H1 (cell line): Measurements from ENCODE around the gene C1GALT1. TPM values are rescaled to one million over a fixed set of nuclear protein-coding genes. Genes with fewer than 3 reads are reported as not detected.

Experiments
- CTCF ChIA-PET: fragments of 300-600 bp; sonication (Branson Sonifier 250); formaldehyde crosslinking; loops from one replicate; lab custom pipeline; 2021; ENCODE audit not compliant: partially characterized antibody; lab: Charles Lee
- POLR2A ChIA-PET: fragments of 300-600 bp; sonication (Branson Sonifier 250); formaldehyde crosslinking; loops from one replicate; lab custom pipeline; 2021; ENCODE audit warnings: inconsistent platforms; ENCODE audit not compliant: partially characterized antibody; lab: Charles Lee
- DNase-seq, 2 experiments: peaks; one replicate each; pipeline versions ENCODE4 v3.0.0 to v3.0.0-alpha.2; 2010 to 2022; ENCODE audit warnings: low spot score in 2 of 2, low read depth in 1 of 2, mixed read lengths in 1 of 2
- FAIRE-seq: peaks from 2 replicates; lab custom pipeline; 2011; peaks lifted over from hg19 to GRCh38; lab: Jason Lieb, UNC
- H2AFZ ChIP-seq: 2 replicates; pipeline ENCODE4 v1.8.1; 2012; ENCODE audit warnings: low read length, inconsistent platforms
- H2AK5ac ChIP-seq: 2 replicates; pipeline ENCODE4 v1.6.1; 2013; ENCODE audit warnings: low read depth, low read length
- H2BK120ac ChIP-seq: replicated peaks from 2 replicates; pipeline ENCODE3; 2013; ENCODE audit warnings: low read depth, low read length, inconsistent platforms
- H2BK12ac ChIP-seq: 2 replicates; pipeline ENCODE4 v1.6.1; 2013; ENCODE audit warnings: low read depth, low read length
- H2BK15ac ChIP-seq: 2 replicates; pipeline ENCODE4 v1.6.1; 2013; ENCODE audit warnings: low read length
- H2BK20ac ChIP-seq: 2 replicates; pipeline ENCODE4 v1.6.1; 2013; ENCODE audit warnings: low read length
- H2BK5ac ChIP-seq: 2 replicates; pipeline ENCODE4 v1.6.1; 2013; ENCODE audit warnings: low read depth, low read length
- H3K14ac ChIP-seq: 2 replicates; pipeline ENCODE4 v1.6.1; 2013; ENCODE audit warnings: inconsistent platforms; ENCODE audit not compliant: insufficient read length
- H3K18ac ChIP-seq: 2 replicates; pipeline ENCODE4 v1.6.1; 2013; ENCODE audit warnings: low read length; ENCODE audit errors: extremely low read depth
- H3K23ac ChIP-seq: 2 replicates; pipeline ENCODE4 v1.6.1; 2013; ENCODE audit warnings: inconsistent platforms; ENCODE audit not compliant: insufficient read length
- H3K23me2 ChIP-seq: 2 replicates; pipeline ENCODE4 v1.6.1; 2013; ENCODE audit warnings: low read depth, low read length
- H3K27ac ChIP-seq: 2 replicates; pipeline ENCODE4 v1.6.1; 2011; ENCODE audit warnings: low read depth, low read length, inconsistent platforms
- H3K27me3 ChIP-seq, 4 experiments: replicated peaks in 1 of 4; 1 replicate in 1 of 4; 2 replicates in 3 of 4; pipeline versions ENCODE4 v1.6.1 to v1.8.1; 2011 to 2013; ENCODE audit warnings: low read length in 3 of 4, mild to moderate bottlenecking in 3 of 4, inconsistent platforms in 2 of 4, mixed read lengths in 2 of 4, moderate library complexity in 1 of 4; ENCODE audit not compliant: control insufficient read depth in 3 of 4, insufficient read depth in 3 of 4; ENCODE audit errors: extremely low read depth in 1 of 4
- H3K36me3 ChIP-seq, 4 experiments: 2 replicates each; pipeline versions ENCODE4 v1.6.1 to v1.8.1; 2011 to 2013; ENCODE audit warnings: mild to moderate bottlenecking in 4 of 4, low read length in 3 of 4, moderate library complexity in 2 of 4, control low read depth in 1 of 4, inconsistent platforms in 1 of 4; ENCODE audit not compliant: insufficient read depth in 4 of 4, control insufficient read depth in 2 of 4
- H3K4ac ChIP-seq: replicated peaks from 2 replicates; pipeline ENCODE3; 2013; ENCODE audit warnings: low read length, low read depth, mixed read lengths, inconsistent platforms; ENCODE audit not compliant: insufficient read length
- H3K4me1 ChIP-seq, 4 experiments: replicated peaks in 1 of 4; 1 replicate in 1 of 4; 2 replicates in 3 of 4; pipeline versions ENCODE4 v1.6.1 to v1.8.1; 2011 to 2013; ENCODE audit warnings: low read length in 3 of 4, inconsistent platforms in 2 of 4, mixed read lengths in 1 of 4; ENCODE audit not compliant: insufficient read depth in 4 of 4, control insufficient read depth in 3 of 4
- H3K4me2 ChIP-seq, 2 experiments: 2 replicates each; pipeline versions ENCODE4 v1.6.1 to v1.8.1; 2011 to 2013; ENCODE audit warnings: low read depth in 2 of 2, low read length in 2 of 2, control low read depth in 1 of 2, inconsistent platforms in 1 of 2, mild to moderate bottlenecking in 1 of 2; ENCODE audit not compliant: insufficient read depth in 1 of 2
- H3K4me3 ChIP-seq, 4 experiments: fragments of 200-600, 300-600 bp in 1 of 4; sonication (generic), shearing (Covaris generic), sonication (Bioruptor Twin) in 1 of 4; 2 replicates each; pipeline versions ENCODE4 v1.5.1 to v1.8.1; 2011 to 2016; ENCODE audit warnings: low read length in 4 of 4, low read depth in 3 of 4, control low read depth in 2 of 4, inconsistent platforms in 2 of 4, mild to moderate bottlenecking in 2 of 4, mixed read lengths in 1 of 4, moderate library complexity in 1 of 4; ENCODE audit not compliant: insufficient read depth in 2 of 4; ENCODE audit errors: extremely low read depth in 1 of 4
- H3K56ac ChIP-seq: replicated peaks from 2 replicates; pipeline ENCODE3; 2013; ENCODE audit warnings: low read depth, mild to moderate bottlenecking, mixed read lengths, low read length, inconsistent platforms; ENCODE audit not compliant: insufficient read length
- H3K79me1 ChIP-seq: 2 replicates; pipeline ENCODE4 v1.6.1; 2013; ENCODE audit warnings: low read depth, low read length, control low read depth
- H3K79me2 ChIP-seq, 2 experiments: 2 replicates each; pipeline versions ENCODE4 v1.6.1 to v1.8.1; 2012 to 2013; ENCODE audit warnings: low read length in 2 of 2, mild to moderate bottlenecking in 2 of 2, inconsistent platforms in 1 of 2; ENCODE audit not compliant: insufficient read depth in 2 of 2, control insufficient read depth in 1 of 2
- H3K9ac ChIP-seq, 4 experiments: replicated peaks in 1 of 4; 1 replicate in 1 of 4; 2 replicates in 3 of 4; pipeline versions ENCODE4 v1.6.1 to v1.8.1; 2011 to 2013; ENCODE audit warnings: low read depth in 3 of 4, low read length in 3 of 4, control low read depth in 2 of 4, mild to moderate bottlenecking in 2 of 4, moderate library complexity in 2 of 4, inconsistent platforms in 1 of 4; ENCODE audit errors: extremely low read depth in 1 of 4
- H3K9me3 ChIP-seq, 2 experiments: 2 replicates each; pipeline versions ENCODE4 v1.6.1 to v1.8.1; 2012 to 2013; ENCODE audit warnings: mild to moderate bottlenecking in 2 of 2, moderate library complexity in 2 of 2, control low read depth in 1 of 2, inconsistent platforms in 1 of 2, low read depth in 1 of 2, low read length in 1 of 2, mixed read lengths in 1 of 2; ENCODE audit not compliant: insufficient read depth in 2 of 2
- H4K20me1 ChIP-seq, 2 experiments: replicated peaks in 1 of 2; 2 replicates each; pipeline versions ENCODE3 to v1.8.1; 2011 to 2013; ENCODE audit warnings: inconsistent platforms in 2 of 2, low read length in 2 of 2, mild to moderate bottlenecking in 1 of 2; ENCODE audit not compliant: insufficient read depth in 2 of 2, control insufficient read depth in 1 of 2
- H4K5ac ChIP-seq: 2 replicates; pipeline ENCODE4 v1.6.1; 2013; ENCODE audit warnings: low read length, low read depth, mixed read lengths, inconsistent platforms; ENCODE audit not compliant: insufficient read length
- H4K8ac ChIP-seq: 2 replicates; pipeline ENCODE4 v1.8.0; 2013; ENCODE audit warnings: mild to moderate bottlenecking, moderate library complexity, low read length, inconsistent platforms; ENCODE audit not compliant: insufficient read depth; ENCODE audit errors: extremely low read depth
- H4K91ac ChIP-seq: replicated peaks from 2 replicates; pipeline ENCODE3; 2013; ENCODE audit warnings: low read length, mixed read lengths, inconsistent platforms; ENCODE audit not compliant: insufficient read length
- BCL11A ChIP-seq, 2 experiments: IDR thresholded peaks; one replicate each; pipeline ENCODE4 v1.6.1; 2011; ENCODE audit warnings: low read depth in 2 of 2, low read length in 2 of 2, mild to moderate bottlenecking in 2 of 2
- GTF2F1 ChIP-seq: IDR thresholded peaks from 2 replicates; pipeline ENCODE4 v1.6.1; 2012; ENCODE audit warnings: low read depth, low read length, improper control_type of control experiment, borderline replicate concordance
- TBP ChIP-seq: IDR thresholded peaks from 2 replicates; pipeline ENCODE4 v1.6.1; 2011; ENCODE audit warnings: low read depth, low read length, improper control_type of control experiment
- WGBS, 2 experiments: shearing (Covaris generic) in 1 of 2; methylation state at CpG; one replicate each; pipeline versions ENCODE4 v1.1.6 to v1.1.7; 2013 to 2015; ENCODE audit warnings: low lambda C conversion rate in 2 of 2, mixed read lengths in 2 of 2, inconsistent platforms in 1 of 2, low coverage in 1 of 2, missing lambda C conversion rate in 1 of 2; ENCODE audit not compliant: insufficient replicate concordance in 2 of 2, insufficient coverage in 1 of 2, insufficient read length in 1 of 2; ENCODE audit errors: extremely low coverage in 1 of 2, missing lambda C conversion rate in 1 of 2; 5-methylcytosine and 5-hydroxymethylcytosine counted together
- polyA plus RNA-seq, 7 experiments: library from polyadenylated mRNA; depleted of rRNA in 3 of 7; stranded (reverse) in 5 of 7; unstranded in 2 of 7; fragments of >200 nt in 5 of 7; fragments of 200-250 nt in 2 of 7; gene quantifications; 1 replicate in 5 of 7; 2 replicates in 1 of 7; 4 replicates in 1 of 7; pipeline versions ENCODE4 v1.2.1 to v1.2.3, GENCODE V29; 2011 to 2013; ENCODE audit warnings: missing spikeins in 2 of 7, mixed read lengths in 2 of 7
- total RNA-seq: library from RNA; stranded (reverse); fragmentation: NEBNext Ultra II Directional; extraction: Animal tissue kit (Norgen Biotek cat#: 25700); gene quantifications from 2 replicates; pipeline ENCODE4 v1.2.1, GENCODE V29; 2021

C1GALT1 gene
- total and polyA plus RNA-seq, 2 of the 8 experiments (the other 6 are each of a cell fraction or from before 2014, with no cell fraction given): 18.7 to 94.2 TPM

DNA sequence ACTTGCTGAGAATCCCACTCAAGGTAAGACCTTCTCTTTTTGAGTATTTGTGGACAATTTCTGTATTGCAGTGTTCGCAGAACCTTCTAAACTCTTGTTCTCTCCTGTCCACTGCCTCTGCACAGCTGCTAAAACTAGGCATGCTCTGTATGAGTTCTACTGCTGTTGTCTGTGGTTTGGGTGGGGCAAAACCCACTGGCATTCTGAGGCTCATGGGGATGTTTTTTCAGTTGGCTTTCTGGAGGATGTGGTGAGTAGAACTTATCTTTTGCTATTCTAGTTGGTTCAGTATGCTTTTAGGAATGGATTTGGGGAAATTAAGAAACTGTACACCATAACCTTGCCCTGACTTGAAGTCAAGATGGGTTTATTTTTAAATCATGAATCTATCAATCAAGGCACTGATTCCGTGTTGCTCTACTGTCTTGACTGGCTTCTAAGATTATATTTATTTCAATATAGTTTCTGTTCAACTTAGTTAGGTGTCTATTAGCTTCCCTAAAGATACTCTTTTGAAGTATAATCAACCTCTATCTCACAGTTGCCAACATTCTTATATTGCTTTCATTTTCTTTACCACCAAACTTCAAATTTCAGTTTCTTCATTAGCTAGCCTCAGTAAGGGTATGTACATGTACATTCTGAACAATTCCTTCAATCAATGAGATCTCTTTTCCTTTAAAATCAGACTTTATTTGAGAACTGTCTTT, 25.0 kb upstream of the C1GALT1 start:
- Histone ChIP-seq H2BK20ac (no peak overlapping the region), H3K23ac (no peak overlapping the region), H2BK12ac (no peak overlapping the region), H3K79me1 (no peaks in the 10 kb centered on the region), H4K20me1 (no peaks in the 10 kb centered on the region), H3K27ac (no peak overlapping the region), H4K5ac (no peak overlapping the region), H2BK5ac (no peak overlapping the region), H2AFZ (no peak overlapping the region), H3K4ac (no peak overlapping the region), H2BK120ac (no peak overlapping the region), H3K4me3 (no peak overlapping the region), H3K27me3 (no peaks in the 10 kb centered on the region), H3K18ac (no peak overlapping the region), H3K56ac (no peak overlapping the region), H3K9me3 (peaks cover 5 to 16% of the 10 kb centered on the region in 2 experiments; a peak in 3 of 4 replicates), H3K4me1 (no peaks in the 10 kb centered on the region), H2AK5ac (no peak overlapping the region), H2BK15ac (no peak overlapping the region), H3K36me3 (no peaks in the 10 kb centered on the region), H3K23me2 (no peaks in the 10 kb centered on the region), H4K8ac (no peak overlapping the region), H3K79me2 (no peaks in the 10 kb centered on the region), H3K4me2 (no peak overlapping the region), H3K9ac (no peak overlapping the region), H3K14ac (no peak overlapping the region), H4K91ac (no peak overlapping the region)
- FAIRE-seq (no peak), DNase-seq (no peak)
- WGBS, 2 experiments: 85% methylated on average over 2 of the region's 2 CpGs; no CpG with 5 or more reads in 1 of the 2 experiments
- TF ChIP-seq TBP: no peak
- no peak for TF ChIP-seq BCL11A (IDR thresholded peaks at IDR 0.05; ENCODE audit: low read depth in 2 of 2, low read length in 2 of 2)
- no peak for TF ChIP-seq GTF2F1
- ChIA-PET POLR2A (no interaction called here), CTCF (no interaction called here)
